ENCODE measurements around the gene VGLL4. TPM values are rescaled to one million over a fixed set of nuclear protein-coding genes. Genes with fewer than 3 reads are reported as not detected.

The VGLL4 gene
- total RNA-seq, 2 donors from 2014 or later: 57.7 to 63.7 TPM

DNA sequence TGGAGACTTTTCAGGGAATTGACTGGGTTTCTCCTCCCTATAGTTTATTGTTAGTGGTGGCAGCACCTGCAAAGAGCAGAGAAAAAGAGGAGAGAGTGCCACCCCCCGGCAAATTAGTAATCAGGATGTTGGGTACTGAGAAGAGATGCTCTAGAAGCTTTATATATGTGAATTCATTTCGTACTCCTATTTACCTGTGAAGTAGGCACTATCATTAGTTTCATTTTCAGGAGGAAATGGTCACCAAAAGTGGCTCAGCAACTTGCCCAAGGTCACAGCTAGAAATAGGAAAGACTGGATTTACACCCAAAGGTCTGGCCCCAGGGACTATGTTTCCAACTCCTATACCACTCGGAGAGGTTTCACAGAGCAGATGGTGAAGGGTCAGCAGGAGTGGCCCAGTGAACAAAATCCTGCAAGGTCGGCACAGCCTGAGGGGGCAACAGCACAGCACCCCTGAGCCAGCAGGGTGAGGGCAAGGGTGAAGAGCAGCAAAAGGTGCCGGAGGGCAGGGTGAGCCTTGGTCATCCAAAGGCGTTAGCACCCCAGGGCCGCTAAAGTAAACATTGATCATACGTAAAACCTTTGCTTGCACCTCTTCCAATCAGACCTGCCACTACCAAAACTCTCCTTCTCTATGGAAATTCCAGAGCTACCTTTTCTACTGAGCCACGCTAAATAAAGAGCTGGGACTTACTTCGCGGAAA is 23.6 kb downstream of the VGLL4 start:
- Histone ChIP-seq H3K4me1 (peaks cover 13% of the 10 kb centered on the region), H3K4me3 (no peak overlapping the region), H3K27me3 (no peaks in the 10 kb centered on the region), H3K36me3 (no peaks in the 10 kb centered on the region), H3K9me3 (no peaks in the 10 kb centered on the region), H3K9ac (ENCODE audit: low read depth in 2 of 2, low read length in 2 of 2) (peak overlapping the region in 1 of 2 donors; percentile 38), H3K27ac (peak overlapping the region; percentile 49)
- intact Hi-C loops (cut with DNase I): no loop called here
- TF ChIP-seq, protein P1, sequence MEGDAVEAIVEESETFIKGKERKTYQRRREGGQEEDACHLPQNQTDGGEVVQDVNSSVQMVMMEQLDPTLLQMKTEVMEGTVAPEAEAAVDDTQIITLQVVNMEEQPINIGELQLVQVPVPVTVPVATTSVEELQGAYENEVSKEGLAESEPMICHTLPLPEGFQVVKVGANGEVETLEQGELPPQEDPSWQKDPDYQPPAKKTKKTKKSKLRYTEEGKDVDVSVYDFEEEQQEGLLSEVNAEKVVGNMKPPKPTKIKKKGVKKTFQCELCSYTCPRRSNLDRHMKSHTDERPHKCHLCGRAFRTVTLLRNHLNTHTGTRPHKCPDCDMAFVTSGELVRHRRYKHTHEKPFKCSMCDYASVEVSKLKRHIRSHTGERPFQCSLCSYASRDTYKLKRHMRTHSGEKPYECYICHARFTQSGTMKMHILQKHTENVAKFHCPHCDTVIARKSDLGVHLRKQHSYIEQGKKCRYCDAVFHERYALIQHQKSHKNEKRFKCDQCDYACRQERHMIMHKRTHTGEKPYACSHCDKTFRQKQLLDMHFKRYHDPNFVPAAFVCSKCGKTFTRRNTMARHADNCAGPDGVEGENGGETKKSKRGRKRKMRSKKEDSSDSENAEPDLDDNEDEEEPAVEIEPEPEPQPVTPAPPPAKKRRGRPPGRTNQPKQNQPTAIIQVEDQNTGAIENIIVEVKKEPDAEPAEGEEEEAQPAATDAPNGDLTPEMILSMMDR (IDR thresholded peaks at IDR 0.05): no peak
- DNase-seq: no peak

DNA sequence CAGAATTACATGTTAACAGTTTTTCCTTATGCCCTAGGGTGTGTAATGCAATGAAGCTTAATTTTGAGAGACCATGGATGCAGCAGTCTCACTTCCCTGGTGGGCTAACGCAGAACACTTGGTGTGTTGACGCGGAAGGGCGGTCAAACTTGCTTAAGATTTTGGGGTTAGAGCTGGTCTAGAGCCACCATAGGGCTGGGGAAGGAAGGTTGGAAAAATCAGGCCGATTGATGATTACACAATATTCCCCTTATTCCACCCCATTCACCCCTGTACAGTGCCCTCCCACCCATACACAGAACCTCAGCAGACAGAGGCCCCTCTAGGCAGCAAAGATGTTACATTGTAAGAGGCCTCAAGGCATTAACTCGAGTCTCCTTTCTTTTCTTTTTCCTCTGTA is 24.3 kb downstream of the VGLL4 start:
- Histone ChIP-seq H3K36me3 (no peaks in the 10 kb centered on the region), H3K27ac (peak overlapping the region; percentile 49), H3K4me1 (peaks cover 9% of the 10 kb centered on the region), H3K27me3 (no peaks in the 10 kb centered on the region), H3K9ac (ENCODE audit: low read depth in 2 of 2, low read length in 2 of 2) (no peak overlapping the region), H3K9me3 (no peaks in the 10 kb centered on the region), H3K4me3 (no peak overlapping the region)
- TF ChIP-seq, protein P1 (IDR thresholded peaks at IDR 0.05): no peak
- no peak for DNase-seq
- intact Hi-C loops (cut with DNase I): no loop called here

DNA sequence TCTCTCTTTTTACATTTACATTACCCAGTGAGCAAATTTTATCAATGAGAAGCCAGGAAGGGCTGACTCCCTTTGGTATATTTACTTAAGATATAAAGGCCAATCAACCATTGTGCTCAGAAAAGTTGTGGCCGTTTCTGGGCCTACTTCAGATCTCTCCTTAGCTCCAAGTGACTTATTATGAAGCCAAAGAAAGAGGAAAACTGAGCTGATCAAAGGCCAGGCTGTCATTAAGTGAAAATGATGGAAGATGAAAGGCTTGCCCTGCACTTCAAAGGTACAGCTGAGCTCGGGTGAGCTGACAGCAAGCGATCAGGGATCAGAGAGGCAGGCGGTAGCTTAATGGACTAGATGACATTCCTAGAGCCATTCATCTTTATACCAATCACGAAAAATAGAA is 24.8 kb downstream of the VGLL4 start:
- intact Hi-C loops (cut with DNase I): no loop called here

DNA sequence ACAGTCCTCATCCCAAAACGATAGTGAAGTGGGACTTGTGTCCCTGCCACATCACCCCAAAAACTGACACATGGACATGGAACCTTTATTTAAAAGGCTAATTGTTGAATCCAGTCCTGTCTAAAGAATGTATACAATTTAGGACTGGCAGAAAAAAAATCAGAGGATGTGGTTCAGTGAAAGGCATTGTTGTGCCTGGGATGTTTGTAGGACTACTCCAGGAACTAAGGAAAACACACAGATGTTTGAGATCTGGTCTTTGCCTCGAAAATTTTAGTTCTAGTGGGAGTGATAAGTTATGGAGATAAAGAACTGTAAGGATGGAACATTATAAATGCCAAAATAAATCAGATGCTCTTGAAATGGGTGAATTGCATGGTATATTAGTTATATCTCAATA is 27.2 kb downstream of the VGLL4 start:
- no peaks in the 10 kb centered on the region for H3K9me3 ChIP-seq
- no peaks in the 10 kb centered on the region for H3K27me3 ChIP-seq
- no peak overlapping the region for H3K9ac ChIP-seq (ENCODE audit: low read depth in 2 of 2, low read length in 2 of 2)
- no peaks in the 10 kb centered on the region for H3K36me3 ChIP-seq
- intact Hi-C loops (cut with DNase I): no loop called here
- DNase-seq: no peak
- H3K4me3 ChIP-seq: no peak overlapping the region
- H3K4me1 ChIP-seq: peaks cover 9% of the 10 kb centered on the region
- TF ChIP-seq, protein P1 (IDR thresholded peaks at IDR 0.05): no peak
- no peak overlapping the region for H3K27ac ChIP-seq

More for the DNA sequence above, 24.8 kb downstream of the VGLL4 start:
- Histone ChIP-seq H3K36me3 (no peaks in the 10 kb centered on the region), H3K27ac (peak overlapping the region; percentile 49), H3K27me3 (no peaks in the 10 kb centered on the region), H3K9me3 (no peaks in the 10 kb centered on the region), H3K9ac (ENCODE audit: low read depth in 2 of 2, low read length in 2 of 2) (no peak overlapping the region), H3K4me1 (peaks cover 9% of the 10 kb centered on the region), H3K4me3 (no peak overlapping the region)
- TF ChIP-seq, protein P1 (IDR thresholded peaks at IDR 0.05): no peak
- DNase-seq: no peak

DNA sequence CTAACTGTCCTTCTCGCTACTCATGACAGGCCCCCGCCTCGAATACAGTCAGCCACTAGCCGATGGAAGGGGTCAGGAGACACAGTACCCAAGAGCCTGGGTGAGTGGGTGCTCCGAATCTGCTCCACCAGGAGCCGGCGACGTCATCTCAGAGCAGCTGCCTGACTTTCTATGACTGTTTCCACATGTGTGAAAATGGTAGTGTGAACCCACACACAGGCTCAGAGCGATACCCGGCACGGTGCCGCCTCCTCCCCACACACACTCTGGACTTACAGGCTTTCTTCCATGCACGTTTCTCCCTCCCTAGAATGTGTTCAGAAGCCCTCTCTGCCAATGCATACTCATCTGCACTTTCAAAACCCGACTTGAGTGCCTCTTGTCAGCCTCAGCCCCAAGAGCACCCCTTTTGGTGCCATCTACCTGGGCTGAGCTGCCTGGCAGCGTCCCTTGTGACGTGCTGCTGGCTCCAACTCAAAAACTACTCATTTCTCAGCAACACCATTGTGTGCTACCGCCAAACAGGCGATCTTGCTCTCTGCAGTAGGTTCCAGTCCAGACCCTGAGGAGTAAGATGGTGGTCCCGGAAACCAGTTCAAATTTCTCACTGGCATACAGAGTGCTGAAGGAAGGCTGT is 29.7 kb downstream of the VGLL4 start:
- intact Hi-C loops (cut with DNase I): no loop called here
- DNase-seq: no peak
- TF ChIP-seq, protein P1 (IDR thresholded peaks at IDR 0.05): no peak
- Histone ChIP-seq H3K9me3 (no peaks in the 10 kb centered on the region), H3K36me3 (no peaks in the 10 kb centered on the region), H3K4me1 (no peaks in the 10 kb centered on the region), H3K9ac (ENCODE audit: low read depth in 2 of 2, low read length in 2 of 2) (no peak overlapping the region), H3K4me3 (no peak overlapping the region), H3K27me3 (no peaks in the 10 kb centered on the region), H3K27ac (no peak overlapping the region)
